Measurements from ENCODE around the gene FIGNL1.

The FIGNL1 gene

GRCh38 chr7:50456371-50457123 lies 6.4 kb upstream of the FIGNL1 start:
- H3K4me1 ChIP-seq (ENCODE audit: control insufficient read depth, insufficient read depth, low read length, poor library complexity, severe bottlenecking) = no peaks in the 10 kb centered on the region
- H3K36me3 ChIP-seq (ENCODE audit: control insufficient read depth, insufficient read depth, low read length) = no peaks in the 10 kb centered on the region
- 80% methylated on average over 1 of the region's 3 CpGs; no CpG with 5 or more reads in 1 of the 2 experiments for WGBS, 2 experiments (ENCODE audit: insufficient coverage in 2 of 2)
- H3K4me3 ChIP-seq (ENCODE audit: extremely low read depth, insufficient read depth, low read length, poor library complexity, severe bottlenecking) = no peak overlapping the region
- H3K27ac ChIP-seq (ENCODE audit: low read depth, low read length, severe bottlenecking) = no peak overlapping the region
- no peaks in the 10 kb centered on the region for H3K9me3 ChIP-seq (ENCODE audit: control insufficient read depth, low read length)

- Histone ChIP-seq H3K27ac (ENCODE audit: low read depth, low read length, severe bottlenecking) (no peak overlapping the region), H3K4me1 (ENCODE audit: control insufficient read depth, insufficient read depth, low read length, poor library complexity, severe bottlenecking) (no peaks in the 10 kb centered on the region), H3K9me3 (ENCODE audit: control insufficient read depth, low read length) (no peaks in the 10 kb centered on the region), H3K36me3 (ENCODE audit: control insufficient read depth, insufficient read depth, low read length) (no peaks in the 10 kb centered on the region), H3K4me3 (ENCODE audit: extremely low read depth, insufficient read depth, low read length, poor library complexity, severe bottlenecking) (no peak overlapping the region)
Measured at GRCh38 chr7:50455658-50456057, 5.5 kb upstream of the FIGNL1 start.

GRCh38 chr7:50454968-50455367 lies 4.8 kb upstream of the FIGNL1 start:
- no peaks in the 10 kb centered on the region for H3K36me3 ChIP-seq (ENCODE audit: control insufficient read depth, insufficient read depth, low read length)
- H3K27ac ChIP-seq (ENCODE audit: low read depth, low read length, severe bottlenecking) = no peak overlapping the region
- WGBS, 2 experiments (ENCODE audit: insufficient coverage in 2 of 2) = 89 to 91% methylated on average over 4 of the region's 5 CpGs
- H3K4me1 ChIP-seq (ENCODE audit: control insufficient read depth, insufficient read depth, low read length, poor library complexity, severe bottlenecking) = no peaks in the 10 kb centered on the region
- H3K9me3 ChIP-seq (ENCODE audit: control insufficient read depth, low read length) = no peaks in the 10 kb centered on the region
- H3K4me3 ChIP-seq (ENCODE audit: extremely low read depth, insufficient read depth, low read length, poor library complexity, severe bottlenecking) = no peak overlapping the region

DNA sequence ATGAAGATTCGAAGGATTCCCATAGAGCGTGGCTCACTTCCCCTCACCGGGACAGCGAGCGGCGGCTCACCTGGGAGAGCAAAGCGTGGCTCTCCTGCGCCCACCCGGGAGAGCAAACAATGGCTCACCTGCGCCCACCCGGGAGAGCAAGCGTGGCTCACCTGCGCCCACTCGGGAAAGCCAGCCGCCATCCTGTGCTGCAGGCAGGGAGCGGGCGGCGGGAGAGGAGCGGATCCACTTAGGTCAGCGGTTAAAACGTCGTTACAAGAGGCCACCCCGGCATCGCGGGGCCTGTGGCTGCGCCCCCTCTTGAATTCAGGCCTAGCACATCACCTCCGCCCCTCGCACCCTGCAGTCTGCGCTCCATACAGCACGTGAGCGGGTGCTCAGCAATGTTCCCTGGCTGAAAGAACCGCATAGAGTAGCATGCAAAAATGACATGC lies 461 bp upstream of the FIGNL1 start:
- Histone ChIP-seq H3K4me1 (ENCODE audit: control insufficient read depth, insufficient read depth, low read length, poor library complexity, severe bottlenecking) (peaks cover 18% of the 10 kb centered on the region), H3K4me3 (ENCODE audit: extremely low read depth, insufficient read depth, low read length, poor library complexity, severe bottlenecking) (peak overlapping the region; percentile 63), H3K36me3 (ENCODE audit: control insufficient read depth, insufficient read depth, low read length) (peaks cover 5% of the 10 kb centered on the region), H3K9me3 (ENCODE audit: control insufficient read depth, low read length) (no peaks in the 10 kb centered on the region), H3K27ac (ENCODE audit: low read depth, low read length, severe bottlenecking) (no peak overlapping the region)
- 91 to 93% methylated on average over 27 to 32 of the region's 32 CpGs for WGBS, 2 experiments (ENCODE audit: insufficient coverage in 2 of 2)

- Histone ChIP-seq H3K4me3 (ENCODE audit: extremely low read depth, insufficient read depth, low read length, poor library complexity, severe bottlenecking) (peak overlapping the region; percentile 63), H3K9me3 (ENCODE audit: control insufficient read depth, low read length) (no peaks in the 10 kb centered on the region), H3K36me3 (ENCODE audit: control insufficient read depth, insufficient read depth, low read length) (peaks cover 9% of the 10 kb centered on the region), H3K4me1 (ENCODE audit: control insufficient read depth, insufficient read depth, low read length, poor library complexity, severe bottlenecking) (peaks cover 18% of the 10 kb centered on the region), H3K27ac (ENCODE audit: low read depth, low read length, severe bottlenecking) (no peak overlapping the region)
- WGBS, 2 experiments (ENCODE audit: insufficient coverage in 2 of 2) = 23 to 40% methylated on average over 4 to 5 of the region's 5 CpGs
Measured at GRCh38 chr7:50449501-50449880, 659 bp downstream of the FIGNL1 start.

GRCh38 chr7:50448823-50449222 lies 1.3 kb downstream of the FIGNL1 start:
- H3K4me3 ChIP-seq (ENCODE audit: extremely low read depth, insufficient read depth, low read length, poor library complexity, severe bottlenecking) = peak overlapping the region; percentile 63

GRCh38 chr7:50446542-50446960 lies 3.6 kb downstream of the FIGNL1 start:
- WGBS, 2 experiments (ENCODE audit: insufficient coverage in 2 of 2) = 74 to 78% methylated on average over 3 of the region's 4 CpGs
- Histone ChIP-seq H3K36me3 (ENCODE audit: control insufficient read depth, insufficient read depth, low read length) (peaks cover 9% of the 10 kb centered on the region), H3K9me3 (ENCODE audit: control insufficient read depth, low read length) (no peaks in the 10 kb centered on the region), H3K27ac (ENCODE audit: low read depth, low read length, severe bottlenecking) (no peak overlapping the region), H3K4me1 (ENCODE audit: control insufficient read depth, insufficient read depth, low read length, poor library complexity, severe bottlenecking) (peaks cover 18% of the 10 kb centered on the region), H3K4me3 (ENCODE audit: extremely low read depth, insufficient read depth, low read length, poor library complexity, severe bottlenecking) (no peak overlapping the region)

More at GRCh38 chr7:50448823-50449222, 1.3 kb downstream of the FIGNL1 start:
- Histone ChIP-seq H3K36me3 (ENCODE audit: control insufficient read depth, insufficient read depth, low read length) (peaks cover 9% of the 10 kb centered on the region), H3K4me1 (ENCODE audit: control insufficient read depth, insufficient read depth, low read length, poor library complexity, severe bottlenecking) (peaks cover 18% of the 10 kb centered on the region), H3K9me3 (ENCODE audit: control insufficient read depth, low read length) (no peaks in the 10 kb centered on the region), H3K27ac (ENCODE audit: low read depth, low read length, severe bottlenecking) (no peak overlapping the region)

GRCh38 chr7:50436133-50436806 lies 13.9 kb downstream of the FIGNL1 start:
- Histone ChIP-seq H3K9me3 (ENCODE audit: control insufficient read depth, low read length) (no peaks in the 10 kb centered on the region), H3K36me3 (ENCODE audit: control insufficient read depth, insufficient read depth, low read length) (peaks cover 15% of the 10 kb centered on the region), H3K4me3 (ENCODE audit: extremely low read depth, insufficient read depth, low read length, poor library complexity, severe bottlenecking) (no peak overlapping the region), H3K27ac (ENCODE audit: low read depth, low read length, severe bottlenecking) (peak overlapping the region; percentile 84), H3K4me1 (ENCODE audit: control insufficient read depth, insufficient read depth, low read length, poor library complexity, severe bottlenecking) (no peaks in the 10 kb centered on the region)
- no CpG with 5 or more reads among the region's 3 CpGs for WGBS, 2 experiments (ENCODE audit: insufficient coverage in 2 of 2)

GRCh38 chr7:50431722-50432305 lies 18.3 kb downstream of the FIGNL1 start:
- Histone ChIP-seq H3K4me1 (ENCODE audit: control insufficient read depth, insufficient read depth, low read length, poor library complexity, severe bottlenecking) (no peaks in the 10 kb centered on the region), H3K4me3 (ENCODE audit: extremely low read depth, insufficient read depth, low read length, poor library complexity, severe bottlenecking) (no peak overlapping the region), H3K27ac (ENCODE audit: low read depth, low read length, severe bottlenecking) (no peak overlapping the region), H3K36me3 (ENCODE audit: control insufficient read depth, insufficient read depth, low read length) (no peaks in the 10 kb centered on the region), H3K9me3 (ENCODE audit: control insufficient read depth, low read length) (no peaks in the 10 kb centered on the region)
- no CpG with 5 or more reads among the region's 4 CpGs for WGBS, 2 experiments (ENCODE audit: insufficient coverage in 2 of 2)

GRCh38 chr7:50431316-50431715 lies 18.8 kb downstream of the FIGNL1 start:
- 91 to 94% methylated on average over 2 of the region's 2 CpGs for WGBS, 2 experiments (ENCODE audit: insufficient coverage in 2 of 2)
- no peaks in the 10 kb centered on the region for H3K36me3 ChIP-seq (ENCODE audit: control insufficient read depth, insufficient read depth, low read length)
- no peak overlapping the region for H3K27ac ChIP-seq (ENCODE audit: low read depth, low read length, severe bottlenecking)
- H3K4me1 ChIP-seq (ENCODE audit: control insufficient read depth, insufficient read depth, low read length, poor library complexity, severe bottlenecking) = no peaks in the 10 kb centered on the region
- no peak overlapping the region for H3K4me3 ChIP-seq (ENCODE audit: extremely low read depth, insufficient read depth, low read length, poor library complexity, severe bottlenecking)
- H3K9me3 ChIP-seq (ENCODE audit: control insufficient read depth, low read length) = no peaks in the 10 kb centered on the region

DNA sequence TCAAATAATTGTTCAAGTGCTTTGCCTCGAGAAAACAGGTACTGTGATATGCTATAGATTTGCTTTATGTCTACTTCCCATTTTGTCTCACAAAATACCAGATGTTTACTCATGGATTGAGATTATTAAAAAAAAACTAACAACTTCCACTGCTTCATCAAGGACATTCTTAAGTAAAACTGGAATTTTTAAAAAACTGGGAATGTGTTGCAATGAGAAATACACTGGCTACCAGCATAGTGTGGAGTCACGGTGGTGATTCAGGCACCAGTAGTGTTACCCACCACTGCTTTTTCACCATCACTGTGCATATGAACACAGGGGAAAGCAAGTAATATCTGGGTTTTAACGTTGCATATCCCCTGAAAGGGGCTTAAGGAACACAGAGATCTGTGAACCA lies 21.2 kb downstream of the FIGNL1 start:
- Histone ChIP-seq H3K4me3 (ENCODE audit: extremely low read depth, insufficient read depth, low read length, poor library complexity, severe bottlenecking) (no peak overlapping the region), H3K36me3 (ENCODE audit: control insufficient read depth, insufficient read depth, low read length) (no peaks in the 10 kb centered on the region), H3K4me1 (ENCODE audit: control insufficient read depth, insufficient read depth, low read length, poor library complexity, severe bottlenecking) (no peaks in the 10 kb centered on the region), H3K9me3 (ENCODE audit: control insufficient read depth, low read length) (no peaks in the 10 kb centered on the region), H3K27ac (ENCODE audit: low read depth, low read length, severe bottlenecking) (no peak overlapping the region)
- WGBS, 2 experiments (ENCODE audit: insufficient coverage in 2 of 2) = 80% methylated on average over 1 of the region's 3 CpGs; no CpG with 5 or more reads in 1 of the 2 experiments
